K562 (cell line): ENCODE results near the gene HPCAL1. TPM values are rescaled to one million over a fixed set of nuclear protein-coding genes. Genes with fewer than 3 reads are reported as not detected.

Experiments used
- ARID2 ChIP-seq: fragments of 450-650 bp; IDR thresholded peaks from 2 replicates; pipeline ENCODE4 v1.6.1; 2017; ENCODE audit warnings: antibody characterized with exemption, mild to moderate bottlenecking
- HNRNPL ChIP-seq: fragments of 200-400 bp; formaldehyde crosslinking; IDR thresholded peaks from 2 replicates; pipeline ENCODE4 v1.6.1; 2017; ENCODE audit warnings: low read depth, mild to moderate bottlenecking, low read length
- TRIM24 ChIP-seq, 2 experiments: fragments of 450-650 bp; IDR thresholded peaks; 2 replicates each; pipeline ENCODE4 v1.6.1; 2016
- XRCC4 ChIP-seq: IDR thresholded peaks from one replicate; pipeline ENCODE4 v1.6.1; 2011; ENCODE audit not compliant: insufficient read depth, insufficient read length; ENCODE audit errors: extremely low read depth
- ZNF584 ChIP-seq: fragments of 200-800 bp; sonication (Bioruptor generic); IDR thresholded peaks from 2 replicates; pipeline ENCODE4 v1.6.1; 2016; ENCODE audit warnings: low read depth, mild to moderate bottlenecking, missing genetic modification characterization, missing compliant biosample characterization
- polyA plus RNA-seq, 8 experiments: library from polyadenylated mRNA; depleted of rRNA in 4 of 8; stranded (reverse) in 5 of 8; unstranded in 3 of 8; fragments of >200 nt; fragmentation: Nextera tagmentation in 2 of 8; fragmentation: Illumina TruSeq in 1 of 8; extraction: Ambion mirVana in 2 of 8; extraction: Trizol in 1 of 8; gene quantifications; 2 replicates each; pipeline versions ENCODE4 v1.2.1 to v1.2.3, GENCODE V29; 2011 to 2014; ENCODE audit warnings: inconsistent platforms in 1 of 8, missing spikeins in 1 of 8
- total RNA-seq, 7 experiments: library from RNA; depleted of rRNA in 6 of 7; stranded (reverse); fragments of >200 nt in 6 of 7; fragmentation: Illumina TruSeq in 2 of 7; extraction: Trizol in 2 of 7; gene quantifications; 2 replicates each; pipeline versions ENCODE4 v1.2.1 to v1.2.3, GENCODE V29; 2011 to 2021; ENCODE audit warnings: low replicate concordance in 1 of 7
- TF ChIP-seq, protein P1 (sequence below): fragments of 450-650 bp; IDR thresholded peaks from 2 replicates; pipeline ENCODE4 v1.6.1; 2016; ENCODE audit warnings: mild to moderate bottlenecking
- TF ChIP-seq, protein P2 (sequence below): fragments of 250-450 bp; sonication (Bioruptor Pico); IDR thresholded peaks from 2 replicates; pipeline ENCODE4 v1.8.0; 2022; ENCODE audit warnings: inconsistent platforms
- TF ChIP-seq, protein P3 (sequence below): fragments of 450-650 bp; formaldehyde crosslinking; IDR thresholded peaks from 2 replicates; pipeline ENCODE4 v1.4.0; 2020; ENCODE audit warnings: mild to moderate bottlenecking, moderate library complexity

Gene HPCAL1
- total and polyA plus RNA-seq, 9 of the 15 experiments (the other 6 are each of a cell fraction or from before 2014, with no cell fraction given), result 2.7 to 65.5 (median 23.9) TPM

GRCh38 chr2:10271509-10271908, 31.2 kb upstream of the HPCAL1 start (continued):
- peak; percentile 93 for TF ChIP-seq ARID2
- TF ChIP-seq HNRNPL, result no peak
- TF ChIP-seq, protein P1, sequence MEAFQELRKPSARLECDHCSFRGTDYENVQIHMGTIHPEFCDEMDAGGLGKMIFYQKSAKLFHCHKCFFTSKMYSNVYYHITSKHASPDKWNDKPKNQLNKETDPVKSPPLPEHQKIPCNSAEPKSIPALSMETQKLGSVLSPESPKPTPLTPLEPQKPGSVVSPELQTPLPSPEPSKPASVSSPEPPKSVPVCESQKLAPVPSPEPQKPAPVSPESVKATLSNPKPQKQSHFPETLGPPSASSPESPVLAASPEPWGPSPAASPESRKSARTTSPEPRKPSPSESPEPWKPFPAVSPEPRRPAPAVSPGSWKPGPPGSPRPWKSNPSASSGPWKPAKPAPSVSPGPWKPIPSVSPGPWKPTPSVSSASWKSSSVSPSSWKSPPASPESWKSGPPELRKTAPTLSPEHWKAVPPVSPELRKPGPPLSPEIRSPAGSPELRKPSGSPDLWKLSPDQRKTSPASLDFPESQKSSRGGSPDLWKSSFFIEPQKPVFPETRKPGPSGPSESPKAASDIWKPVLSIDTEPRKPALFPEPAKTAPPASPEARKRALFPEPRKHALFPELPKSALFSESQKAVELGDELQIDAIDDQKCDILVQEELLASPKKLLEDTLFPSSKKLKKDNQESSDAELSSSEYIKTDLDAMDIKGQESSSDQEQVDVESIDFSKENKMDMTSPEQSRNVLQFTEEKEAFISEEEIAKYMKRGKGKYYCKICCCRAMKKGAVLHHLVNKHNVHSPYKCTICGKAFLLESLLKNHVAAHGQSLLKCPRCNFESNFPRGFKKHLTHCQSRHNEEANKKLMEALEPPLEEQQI, result no peak
- TF ChIP-seq TRIM24 (IDR thresholded peaks at IDR 0.05), result 0 out of 4 replicates have a peak, but pooled peaks of 1 of the 2 experiments have one; percentile 16
- TF ChIP-seq ZNF584 (CRISPR knock-in tag), result no peak
- TF ChIP-seq, protein P2, sequence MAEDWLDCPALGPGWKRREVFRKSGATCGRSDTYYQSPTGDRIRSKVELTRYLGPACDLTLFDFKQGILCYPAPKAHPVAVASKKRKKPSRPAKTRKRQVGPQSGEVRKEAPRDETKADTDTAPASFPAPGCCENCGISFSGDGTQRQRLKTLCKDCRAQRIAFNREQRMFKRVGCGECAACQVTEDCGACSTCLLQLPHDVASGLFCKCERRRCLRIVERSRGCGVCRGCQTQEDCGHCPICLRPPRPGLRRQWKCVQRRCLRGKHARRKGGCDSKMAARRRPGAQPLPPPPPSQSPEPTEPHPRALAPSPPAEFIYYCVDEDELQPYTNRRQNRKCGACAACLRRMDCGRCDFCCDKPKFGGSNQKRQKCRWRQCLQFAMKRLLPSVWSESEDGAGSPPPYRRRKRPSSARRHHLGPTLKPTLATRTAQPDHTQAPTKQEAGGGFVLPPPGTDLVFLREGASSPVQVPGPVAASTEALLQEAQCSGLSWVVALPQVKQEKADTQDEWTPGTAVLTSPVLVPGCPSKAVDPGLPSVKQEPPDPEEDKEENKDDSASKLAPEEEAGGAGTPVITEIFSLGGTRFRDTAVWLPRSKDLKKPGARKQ (CRISPR knock-in tag), result 0 out of 2 replicates have a peak, but pooled peaks have one; percentile 19
- no peak for TF ChIP-seq XRCC4
- TF ChIP-seq, protein P3, sequence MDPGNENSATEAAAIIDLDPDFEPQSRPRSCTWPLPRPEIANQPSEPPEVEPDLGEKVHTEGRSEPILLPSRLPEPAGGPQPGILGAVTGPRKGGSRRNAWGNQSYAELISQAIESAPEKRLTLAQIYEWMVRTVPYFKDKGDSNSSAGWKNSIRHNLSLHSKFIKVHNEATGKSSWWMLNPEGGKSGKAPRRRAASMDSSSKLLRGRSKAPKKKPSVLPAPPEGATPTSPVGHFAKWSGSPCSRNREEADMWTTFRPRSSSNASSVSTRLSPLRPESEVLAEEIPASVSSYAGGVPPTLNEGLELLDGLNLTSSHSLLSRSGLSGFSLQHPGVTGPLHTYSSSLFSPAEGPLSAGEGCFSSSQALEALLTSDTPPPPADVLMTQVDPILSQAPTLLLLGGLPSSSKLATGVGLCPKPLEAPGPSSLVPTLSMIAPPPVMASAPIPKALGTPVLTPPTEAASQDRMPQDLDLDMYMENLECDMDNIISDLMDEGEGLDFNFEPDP, result no peak
